Skin of body (tissue), 3 donors: ENCODE measurements around the gene C4B. TPM values are rescaled to one million over a fixed set of nuclear protein-coding genes. Genes with fewer than 3 reads are reported as not detected.

ENCODE experiments used
- DNase-seq: peaks from one replicate; lab custom pipeline; 2025; lab: John Stamatoyannopoulos, UW
- small RNA-seq: library from RNA; depleted of rRNA; stranded (forward); fragments of <200 nt; gene quantifications from one replicate; pipeline ENCODE3, GENCODE V24; 2014; ENCODE audit warnings: low replicate concordance
- total RNA-seq: library from RNA; depleted of rRNA; stranded (reverse); fragments of >200 nt; gene quantifications from one replicate; pipeline ENCODE4 v1.2.3, GENCODE V29; 2014

The C4B gene
- total RNA-seq, 1 donor from 2014 or later, result 4.2 TPM

GRCh38 chr6:32081168-32081990 lies 66.8 kb downstream of the C4B start:
- no peak for DNase-seq

GRCh38 chr6:32082478-32082877 lies 67.9 kb downstream of the C4B start:
- no peak for DNase-seq

DNA sequence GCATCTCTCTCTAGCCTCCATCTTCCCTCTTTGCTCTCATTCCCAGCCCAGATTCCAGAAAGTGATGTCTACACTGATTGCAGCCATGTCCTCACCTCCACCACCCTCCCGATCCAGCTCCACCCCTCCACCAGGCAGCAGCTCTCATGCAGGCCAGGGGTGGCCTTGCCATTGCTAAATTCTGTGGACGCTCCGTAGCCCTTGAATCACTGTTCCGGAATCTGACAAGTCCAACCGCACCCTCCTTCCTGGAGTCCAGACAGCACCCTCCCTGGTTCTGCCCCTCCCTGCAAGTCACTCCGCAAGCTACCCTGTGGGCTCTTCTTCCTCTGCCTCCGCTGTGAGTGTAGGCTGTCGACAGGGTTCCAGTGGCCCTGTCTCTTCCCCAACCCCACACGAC lies 68.3 kb downstream of the C4B start:
- DNase-seq, result no peak

DNA sequence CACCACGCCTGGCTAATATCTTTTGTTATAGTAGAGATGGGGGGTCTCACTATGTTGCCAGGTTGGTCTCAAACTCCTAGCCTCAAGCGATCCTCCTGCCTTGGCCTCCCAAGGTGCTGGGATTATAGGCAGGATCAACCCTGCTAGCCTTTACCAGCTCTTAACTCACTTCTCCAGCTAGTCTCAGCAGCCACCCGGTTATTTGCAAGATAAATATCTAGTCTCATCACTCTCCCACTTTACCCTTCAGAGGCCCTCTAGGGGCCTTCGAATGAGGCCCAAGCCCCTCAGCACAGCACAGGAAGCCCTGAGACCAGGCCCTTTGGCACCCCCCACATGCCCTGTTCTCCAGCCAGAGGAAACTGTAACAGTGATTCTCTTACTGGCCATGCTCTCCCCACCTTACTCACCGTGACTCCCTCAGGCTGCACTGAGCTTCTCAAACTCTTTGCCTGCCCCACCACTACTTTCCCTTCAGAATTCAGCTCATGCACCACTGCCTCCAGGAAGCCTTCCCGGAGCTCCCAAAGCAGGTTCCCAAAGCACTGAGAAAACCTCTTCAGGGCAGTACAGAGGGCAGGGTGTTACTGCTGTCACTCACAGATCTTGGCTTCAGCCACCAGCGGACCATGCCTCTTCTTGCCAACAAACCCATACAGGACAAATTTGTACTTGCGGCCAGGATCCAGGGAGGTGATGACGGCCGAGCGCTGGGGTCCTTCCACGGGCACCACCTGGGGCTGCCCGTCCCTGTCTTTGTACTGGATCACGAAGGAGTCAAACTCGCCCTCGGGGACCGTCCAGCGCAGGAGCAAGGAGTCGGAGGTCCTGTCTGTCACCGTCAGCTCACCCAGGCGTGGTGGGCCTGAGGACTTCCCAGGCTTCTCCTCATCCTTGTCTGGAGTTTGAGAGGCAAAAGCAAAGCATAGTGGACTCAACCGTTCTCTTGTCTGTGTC lies 69.5 kb downstream of the C4B start:
- DNase-seq, result no peak

- no peak for DNase-seq
These were observed 70.2 kb downstream of the C4B start for GRCh38 chr6:32084780-32085179.

Small RNA genes lying within 50 kb of the gene (small RNA-seq; reads per million reads assigned to genes)
- gene RNA5SP206, result not detected

Other genes with a start within 250 kb of the C4B start
- gene VWA7, start 237.5 kb upstream of the C4B start, total RNA-seq, result 0.99 TPM
- gene VARS1, start 219.0 kb upstream of the C4B start, total RNA-seq, result 29.1 TPM
- 21.0 TPM for gene LSM2, start 207.8 kb upstream of the C4B start, total RNA-seq
- 1.8 TPM for gene HSPA1L, start 199.5 kb upstream of the C4B start, total RNA-seq
- gene HSPA1A, start 199.3 kb upstream of the C4B start, total RNA-seq, result 213 TPM
- 286 TPM for gene HSPA1B, start 187.1 kb upstream of the C4B start, total RNA-seq
- 19.0 TPM for gene NEU1, start 152.0 kb upstream of the C4B start, total RNA-seq
- gene SLC44A4, start 135.8 kb upstream of the C4B start, total RNA-seq, result 0.10 TPM
- 25.6 TPM for gene EHMT2, start 117.1 kb upstream of the C4B start, total RNA-seq
- 3.9 TPM for gene ZBTB12, start 112.7 kb upstream of the C4B start, total RNA-seq
- 4.9 TPM for gene C2, start 87.1 kb upstream of the C4B start, total RNA-seq
- gene CFB, start 68.7 kb upstream of the C4B start, total RNA-seq, result 2.2 TPM
- gene NELFE, start 55.8 kb upstream of the C4B start, total RNA-seq, result 46.1 TPM
- 23.3 TPM for gene SKIC2, start 55.6 kb upstream of the C4B start, total RNA-seq
- gene DXO, start 42.7 kb upstream of the C4B start, total RNA-seq, result 5.8 TPM
- gene C4A, start 32.7 kb upstream of the C4B start, total RNA-seq, result 5.8 TPM
- not detected for gene CYP21A2, start 23.6 kb downstream of the C4B start, total RNA-seq
- gene TNXB, start 94.5 kb downstream of the C4B start, total RNA-seq, result 64.4 TPM
- 23.1 TPM for gene ATF6B, start 113.5 kb downstream of the C4B start, total RNA-seq
- 5.0 TPM for gene FKBPL, start 115.5 kb downstream of the C4B start, total RNA-seq
- gene PRRT1, start 137.1 kb downstream of the C4B start, total RNA-seq, result 0.20 TPM
- gene PPT2, start 139.3 kb downstream of the C4B start, total RNA-seq, result 124 TPM
- 17.2 TPM for gene EGFL8, start 149.8 kb downstream of the C4B start, total RNA-seq
- gene AGPAT1, start 161.3 kb downstream of the C4B start, total RNA-seq, result 13.6 TPM
- 28.5 TPM for gene RNF5, start 163.6 kb downstream of the C4B start, total RNA-seq
- gene AGER, start 169.5 kb downstream of the C4B start, total RNA-seq, result 2.7 TPM
- gene PBX2, start 175.4 kb downstream of the C4B start, total RNA-seq, result 51.6 TPM
- gene GPSM3, start 177.8 kb downstream of the C4B start, total RNA-seq, result 4.1 TPM
- 8.1 TPM for gene NOTCH4, start 209.3 kb downstream of the C4B start, total RNA-seq